ENCODE measurements around the gene GNA14. TPM values are rescaled to one million over a fixed set of nuclear protein-coding genes. Genes with fewer than 3 reads are reported as not detected.

Gene GNA14
- total and polyA plus RNA-seq, 7 donors, result 5.0 to 29.2 (median 7.8) TPM

GRCh38 chr9:77472646-77473045 is 175.5 kb downstream of the GNA14 start:
- Histone ChIP-seq H3K36me3 (no peaks in the 10 kb centered on the region), H3K27me3 (no peaks in the 10 kb centered on the region), H3K4me1 (no peaks in the 10 kb centered on the region), H3K4me3 (no peak overlapping the region), H3K9me3 (no peaks in the 10 kb centered on the region), H3K27ac (no peak overlapping the region)
- intact Hi-C loops (cut with DNase I), result no loop called here
- 92 to 97% methylated on average over 3 of the region's 3 CpGs for WGBS, 2 donors
- no peak for DNase-seq
- TF ChIP-seq POLR2AphosphoS5 (IDR thresholded peaks at IDR 0.05) (no peak), EP300 (IDR thresholded peaks at IDR 0.05) (no peak), CTCF (IDR thresholded peaks at IDR 0.05) (no peak), POLR2A (IDR thresholded peaks at IDR 0.05) (no peak)

GRCh38 chr9:77471572-77471971 is 176.6 kb downstream of the GNA14 start:
- H3K27ac ChIP-seq, result no peak overlapping the region
- H3K27me3 ChIP-seq, result no peaks in the 10 kb centered on the region
- H3K4me1 ChIP-seq, result no peaks in the 10 kb centered on the region
- DNase-seq, result no peak
- no peaks in the 10 kb centered on the region for H3K36me3 ChIP-seq
- no peak overlapping the region for H3K4me3 ChIP-seq
- 64 to 85% methylated on average over 3 of the region's 3 CpGs for WGBS, 2 donors
- intact Hi-C loops (cut with DNase I), result no loop called here
- no peaks in the 10 kb centered on the region for H3K9me3 ChIP-seq
- TF ChIP-seq POLR2AphosphoS5 (IDR thresholded peaks at IDR 0.05) (no peak), POLR2A (IDR thresholded peaks at IDR 0.05) (no peak), EP300 (IDR thresholded peaks at IDR 0.05) (no peak), CTCF (IDR thresholded peaks at IDR 0.05) (no peak)

DNA sequence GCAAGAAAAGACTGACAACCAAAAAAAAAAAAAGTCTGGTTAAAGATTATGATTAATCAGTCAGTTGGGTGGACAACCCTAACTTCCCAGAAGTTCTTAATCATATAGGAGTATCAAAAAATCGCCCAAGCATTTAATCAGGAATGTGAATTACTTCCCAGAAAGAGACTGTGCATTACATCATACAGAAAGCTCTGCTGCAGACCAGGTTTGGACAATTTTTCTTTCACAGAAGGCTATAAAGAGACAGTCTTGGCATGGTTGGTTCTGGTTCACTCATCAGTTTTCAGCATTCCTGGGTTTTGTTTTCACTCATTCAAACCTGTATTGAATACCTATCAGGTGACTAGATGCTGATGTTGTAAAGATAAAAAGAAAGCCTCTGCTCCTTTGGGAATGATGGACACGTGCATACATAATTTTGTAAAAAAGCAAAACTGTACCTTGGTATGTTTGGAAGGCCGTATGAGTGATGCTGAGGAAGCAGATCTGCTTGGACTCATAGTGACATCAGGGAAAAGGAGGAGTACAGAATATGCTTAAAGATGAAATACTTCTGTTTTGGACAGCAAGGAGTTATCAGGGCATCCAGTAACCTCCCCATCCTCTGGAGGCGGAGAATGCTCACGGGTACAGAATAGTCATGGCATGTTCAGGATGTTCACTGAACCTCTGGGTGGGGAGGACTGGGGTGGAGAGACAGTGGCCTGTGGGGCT is 178.4 kb downstream of the GNA14 start:
- intact Hi-C loops (cut with DNase I), result no loop called here
- no peak overlapping the region for H3K4me3 ChIP-seq
- no peak for DNase-seq
- no peaks in the 10 kb centered on the region for H3K36me3 ChIP-seq
- H3K9me3 ChIP-seq, result no peaks in the 10 kb centered on the region
- no peak for TF ChIP-seq POLR2A (IDR thresholded peaks at IDR 0.05)
- no peak for TF ChIP-seq CTCF (IDR thresholded peaks at IDR 0.05)
- no peak for TF ChIP-seq EP300 (IDR thresholded peaks at IDR 0.05)
- TF ChIP-seq POLR2AphosphoS5 (IDR thresholded peaks at IDR 0.05), result no peak
- WGBS, 2 donors, result 83 to 90% methylated on average over 5 of the region's 5 CpGs
- no peaks in the 10 kb centered on the region for H3K4me1 ChIP-seq
- H3K27me3 ChIP-seq, result no peaks in the 10 kb centered on the region
- no peak overlapping the region for H3K27ac ChIP-seq

DNA sequence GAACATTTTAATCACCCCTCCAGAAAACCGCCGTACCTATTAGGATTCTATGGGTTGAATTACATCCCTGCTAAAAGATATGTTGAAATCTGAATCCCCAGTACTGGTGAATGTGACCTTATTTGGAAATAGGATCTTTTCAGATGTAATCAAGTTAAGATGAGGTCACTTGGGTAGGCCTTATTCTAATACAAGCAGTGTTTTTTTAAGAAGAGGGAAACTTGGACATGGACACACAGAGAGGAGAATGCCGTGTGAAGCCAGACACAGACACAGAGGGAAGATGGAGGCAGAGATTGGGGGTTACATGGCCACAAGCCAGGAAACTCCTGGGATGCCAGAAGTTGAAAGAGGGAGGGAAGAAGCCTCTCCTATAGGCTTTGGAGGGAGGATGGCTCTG is 183.5 kb downstream of the GNA14 start:
- no peaks in the 10 kb centered on the region for H3K36me3 ChIP-seq
- TF ChIP-seq CTCF (IDR thresholded peaks at IDR 0.05) (no peak), POLR2A (IDR thresholded peaks at IDR 0.05) (no peak), EP300 (IDR thresholded peaks at IDR 0.05) (no peak), POLR2AphosphoS5 (IDR thresholded peaks at IDR 0.05) (no peak)
- H3K9me3 ChIP-seq, result no peaks in the 10 kb centered on the region
- WGBS, 2 donors, result 82 to 96% methylated on average over 3 of the region's 3 CpGs
- no peak for DNase-seq
- intact Hi-C loops (cut with DNase I), result no loop called here
- peaks cover 0 to 5% (median 0%) of the 10 kb centered on the region in 4 donors for H3K4me1 ChIP-seq
- H3K27me3 ChIP-seq, result no peaks in the 10 kb centered on the region
- H3K4me3 ChIP-seq, result no peak overlapping the region
- no peak overlapping the region for H3K27ac ChIP-seq

DNA sequence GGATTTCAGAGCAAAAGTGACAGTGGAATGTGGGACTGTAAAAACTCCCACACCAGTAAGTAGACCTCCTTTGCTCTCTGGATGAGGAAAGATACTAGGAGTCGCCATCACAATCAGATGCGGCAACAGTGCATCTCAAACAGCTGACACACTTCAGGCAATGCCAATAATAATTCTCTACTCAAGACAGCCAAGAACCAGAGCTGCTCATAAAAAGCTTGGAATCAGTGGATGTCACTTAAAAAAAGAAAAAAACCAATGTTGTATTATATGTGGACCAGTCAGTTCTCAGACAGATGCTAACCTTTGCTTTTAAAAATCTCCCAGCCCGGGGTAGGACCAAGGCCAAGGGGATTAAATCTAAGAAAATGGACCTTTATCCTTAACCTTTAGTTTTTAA is 185.0 kb downstream of the GNA14 start:
- intact Hi-C loops (cut with DNase I), result no loop called here
- H3K4me3 ChIP-seq, result no peak overlapping the region
- peaks cover 0 to 5% (median 1%) of the 10 kb centered on the region in 4 donors for H3K4me1 ChIP-seq
- no peak for DNase-seq
- H3K27me3 ChIP-seq, result no peaks in the 10 kb centered on the region
- TF ChIP-seq EP300 (IDR thresholded peaks at IDR 0.05) (no peak), POLR2A (IDR thresholded peaks at IDR 0.05) (no peak), POLR2AphosphoS5 (IDR thresholded peaks at IDR 0.05) (no peak), CTCF (IDR thresholded peaks at IDR 0.05) (no peak)
- 75 to 87% methylated on average over 3 of the region's 3 CpGs for WGBS, 2 donors
- no peak overlapping the region for H3K27ac ChIP-seq
- no peaks in the 10 kb centered on the region for H3K9me3 ChIP-seq
- no peaks in the 10 kb centered on the region for H3K36me3 ChIP-seq
